Measurements from ENCODE around the gene UBE2H. TPM values are rescaled to one million over a fixed set of nuclear protein-coding genes. Genes with fewer than 3 reads are reported as not detected.

UBE2H gene
- polyA plus RNA-seq, 4 donors: 15.0 to 38.8 (median 18.6) TPM

GRCh38 chr7:129884495-129884894 is 68.3 kb downstream of the UBE2H start:
- Histone ChIP-seq H3K36me3 (ENCODE audit: control insufficient read depth in 3 of 3, insufficient read depth in 2 of 3, low read depth in 1 of 3, low read length in 3 of 3) (peaks cover 0 to 8% (median 3%) of the 10 kb centered on the region in 3 donors), H3K4me3 (ENCODE audit: low read depth in 1 of 3, low read length in 3 of 3) (no peak overlapping the region), H3K27ac (ENCODE audit: low read depth in 1 of 3, low read length in 2 of 3) (no peak overlapping the region), H3K4me1 (ENCODE audit: control insufficient read depth in 3 of 3, insufficient read depth in 2 of 3, low read depth in 1 of 3, low read length in 2 of 3) (no peaks in the 10 kb centered on the region), H3K27me3 (ENCODE audit: control insufficient read depth in 3 of 3, insufficient read depth in 3 of 3, low read length in 3 of 3) (no peaks in the 10 kb centered on the region), H3K9me3 (ENCODE audit: control insufficient read depth in 2 of 2, insufficient read depth in 1 of 2, low read depth in 1 of 2, low read length in 1 of 2) (no peaks in the 10 kb centered on the region)
- DNase-seq: no peak
- WGBS, 3 donors: 94 to 98% (median 94%) methylated on average over 5 of the region's 5 CpGs
- FAIRE-seq: no peak

GRCh38 chr7:129883151-129883550 is 69.6 kb downstream of the UBE2H start:
- no peak for DNase-seq
- H3K36me3 ChIP-seq (ENCODE audit: control insufficient read depth in 3 of 3, insufficient read depth in 2 of 3, low read depth in 1 of 3, low read length in 3 of 3): peaks cover 0 to 10% (median 5%) of the 10 kb centered on the region in 3 donors
- H3K27ac ChIP-seq (ENCODE audit: low read depth in 1 of 3, low read length in 2 of 3): no peak overlapping the region
- WGBS, 3 donors: 93 to 94% (median 94%) methylated on average over 7 of the region's 7 CpGs
- H3K4me1 ChIP-seq (ENCODE audit: control insufficient read depth in 3 of 3, insufficient read depth in 2 of 3, low read depth in 1 of 3, low read length in 2 of 3): no peaks in the 10 kb centered on the region
- FAIRE-seq: no peak
- H3K4me3 ChIP-seq (ENCODE audit: low read depth in 1 of 3, low read length in 3 of 3): no peak overlapping the region
- no peaks in the 10 kb centered on the region for H3K27me3 ChIP-seq (ENCODE audit: control insufficient read depth in 3 of 3, insufficient read depth in 3 of 3, low read length in 3 of 3)
- no peaks in the 10 kb centered on the region for H3K9me3 ChIP-seq (ENCODE audit: control insufficient read depth in 2 of 2, insufficient read depth in 1 of 2, low read depth in 1 of 2, low read length in 1 of 2)

- 77 to 93% (median 88%) methylated on average over 3 of the region's 3 CpGs for WGBS, 3 donors
- H3K27ac ChIP-seq (ENCODE audit: low read depth in 1 of 3, low read length in 2 of 3): no peak overlapping the region
- peaks cover 0 to 13% (median 5%) of the 10 kb centered on the region in 3 donors for H3K36me3 ChIP-seq (ENCODE audit: control insufficient read depth in 3 of 3, insufficient read depth in 2 of 3, low read depth in 1 of 3, low read length in 3 of 3)
- no peak overlapping the region for H3K4me3 ChIP-seq (ENCODE audit: low read depth in 1 of 3, low read length in 3 of 3)
- H3K27me3 ChIP-seq (ENCODE audit: control insufficient read depth in 3 of 3, insufficient read depth in 3 of 3, low read length in 3 of 3): no peaks in the 10 kb centered on the region
- no peaks in the 10 kb centered on the region for H3K4me1 ChIP-seq (ENCODE audit: control insufficient read depth in 3 of 3, insufficient read depth in 2 of 3, low read depth in 1 of 3, low read length in 2 of 3)
- DNase-seq: no peak
- no peaks in the 10 kb centered on the region for H3K9me3 ChIP-seq (ENCODE audit: control insufficient read depth in 2 of 2, insufficient read depth in 1 of 2, low read depth in 1 of 2, low read length in 1 of 2)
- FAIRE-seq: no peak
Measured at GRCh38 chr7:129882531-129882930, 70.2 kb downstream of the UBE2H start.

DNA sequence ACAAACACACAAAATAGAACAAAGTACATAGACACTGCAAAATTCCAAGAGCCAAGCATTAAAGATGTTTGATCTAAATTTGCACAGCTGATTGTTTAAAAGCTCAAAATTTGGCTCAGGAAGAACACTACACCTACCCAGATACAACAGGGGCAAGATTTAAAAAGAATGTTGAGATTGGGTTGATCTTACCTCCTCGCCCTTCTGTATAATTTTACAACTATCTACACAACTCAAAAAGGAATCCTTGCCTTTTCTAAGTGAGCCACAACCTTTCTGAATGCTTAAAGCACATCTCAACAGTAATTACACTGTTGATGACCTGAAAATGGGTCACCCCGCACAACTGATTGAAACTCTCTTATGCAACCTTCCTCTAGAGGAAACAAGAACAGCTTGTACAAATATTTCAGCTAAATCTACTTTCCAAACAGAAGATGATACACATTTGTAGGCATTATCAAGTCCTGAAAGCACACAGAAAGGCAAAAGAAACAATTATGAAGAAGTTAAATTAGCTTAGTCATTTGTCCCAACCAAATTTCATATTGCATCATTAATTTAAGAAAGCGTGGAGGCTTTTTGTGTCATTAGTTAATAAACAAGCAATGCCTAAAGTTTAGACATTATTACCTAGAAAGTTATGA is 75.5 kb downstream of the UBE2H start:
- WGBS, 3 donors: 86 to 91% (median 87%) methylated on average over 3 of the region's 3 CpGs
- Histone ChIP-seq H3K4me3 (ENCODE audit: low read depth in 1 of 3, low read length in 3 of 3) (no peak overlapping the region), H3K27ac (ENCODE audit: low read depth in 1 of 3, low read length in 2 of 3) (no peak overlapping the region), H3K9me3 (ENCODE audit: control insufficient read depth in 2 of 2, insufficient read depth in 1 of 2, low read depth in 1 of 2, low read length in 1 of 2) (no peaks in the 10 kb centered on the region), H3K27me3 (ENCODE audit: control insufficient read depth in 3 of 3, insufficient read depth in 3 of 3, low read length in 3 of 3) (no peaks in the 10 kb centered on the region), H3K4me1 (ENCODE audit: control insufficient read depth in 3 of 3, insufficient read depth in 2 of 3, low read depth in 1 of 3, low read length in 2 of 3) (no peaks in the 10 kb centered on the region), H3K36me3 (ENCODE audit: control insufficient read depth in 3 of 3, insufficient read depth in 2 of 3, low read depth in 1 of 3, low read length in 3 of 3) (peaks cover 2 to 11% (median 3%) of the 10 kb centered on the region in 3 donors)
- FAIRE-seq (no peak), DNase-seq (no peak)

DNA sequence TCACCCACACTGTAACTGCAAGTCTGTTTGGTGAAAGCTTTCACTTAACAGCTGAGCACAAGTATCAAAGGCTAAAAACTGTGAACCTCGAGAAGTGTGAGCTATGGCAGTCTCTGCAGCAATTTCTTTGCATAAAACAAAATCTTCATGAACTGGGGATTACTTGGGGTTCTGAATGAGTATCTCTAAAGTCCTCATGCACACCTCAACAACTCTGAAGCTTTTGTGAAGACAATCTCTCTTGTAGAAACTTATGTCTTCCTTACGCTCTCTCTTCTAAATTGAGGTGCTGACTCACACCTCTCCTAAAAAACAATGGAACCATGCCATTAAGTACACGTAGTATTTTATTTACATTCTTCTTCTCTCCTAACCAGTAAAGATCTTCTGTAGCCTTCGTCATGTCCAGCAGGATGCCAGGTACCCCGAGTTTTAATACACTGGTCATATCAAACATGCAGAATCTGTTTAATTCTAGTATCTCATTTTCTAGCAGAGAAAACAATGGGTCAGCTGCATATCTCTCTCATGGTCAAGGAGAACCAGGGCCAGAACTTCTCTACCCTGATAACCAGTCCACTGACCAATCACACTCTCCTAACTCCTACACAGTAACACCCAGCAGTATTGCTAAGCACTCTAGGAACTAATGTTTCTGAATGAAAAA is 76.9 kb downstream of the UBE2H start:
- Histone ChIP-seq H3K27me3 (ENCODE audit: control insufficient read depth in 3 of 3, insufficient read depth in 3 of 3, low read length in 3 of 3) (no peaks in the 10 kb centered on the region), H3K36me3 (ENCODE audit: control insufficient read depth in 3 of 3, insufficient read depth in 2 of 3, low read depth in 1 of 3, low read length in 3 of 3) (peaks cover 2 to 18% (median 3%) of the 10 kb centered on the region in 3 donors), H3K4me3 (ENCODE audit: low read depth in 1 of 3, low read length in 3 of 3) (no peak overlapping the region), H3K4me1 (ENCODE audit: control insufficient read depth in 3 of 3, insufficient read depth in 2 of 3, low read depth in 1 of 3, low read length in 2 of 3) (no peaks in the 10 kb centered on the region), H3K9me3 (ENCODE audit: control insufficient read depth in 2 of 2, insufficient read depth in 1 of 2, low read depth in 1 of 2, low read length in 1 of 2) (no peaks in the 10 kb centered on the region), H3K27ac (ENCODE audit: low read depth in 1 of 3, low read length in 2 of 3) (no peak overlapping the region)
- FAIRE-seq (no peak), DNase-seq (no peak)
- WGBS, 3 donors: 63 to 73% (median 64%) methylated on average over 5 of the region's 5 CpGs

GRCh38 chr7:129875160-129875559 is 77.6 kb downstream of the UBE2H start:
- no peak for DNase-seq
- H3K9me3 ChIP-seq (ENCODE audit: control insufficient read depth in 2 of 2, insufficient read depth in 1 of 2, low read depth in 1 of 2, low read length in 1 of 2): no peaks in the 10 kb centered on the region
- no peak for FAIRE-seq
- H3K27ac ChIP-seq (ENCODE audit: low read depth in 1 of 3, low read length in 2 of 3): no peak overlapping the region
- no peaks in the 10 kb centered on the region for H3K4me1 ChIP-seq (ENCODE audit: control insufficient read depth in 3 of 3, insufficient read depth in 2 of 3, low read depth in 1 of 3, low read length in 2 of 3)
- H3K4me3 ChIP-seq (ENCODE audit: low read depth in 1 of 3, low read length in 3 of 3): no peak overlapping the region
- H3K27me3 ChIP-seq (ENCODE audit: control insufficient read depth in 3 of 3, insufficient read depth in 3 of 3, low read length in 3 of 3): no peaks in the 10 kb centered on the region
- 69 to 86% (median 81%) methylated on average over 2 of the region's 2 CpGs for WGBS, 3 donors
- peaks cover 3 to 24% (median 8%) of the 10 kb centered on the region in 3 donors for H3K36me3 ChIP-seq (ENCODE audit: control insufficient read depth in 3 of 3, insufficient read depth in 2 of 3, low read depth in 1 of 3, low read length in 3 of 3)

GRCh38 chr7:129874722-129875121 is 78.0 kb downstream of the UBE2H start:
- FAIRE-seq (no peak), DNase-seq (no peak)
- Histone ChIP-seq H3K27me3 (ENCODE audit: control insufficient read depth in 3 of 3, insufficient read depth in 3 of 3, low read length in 3 of 3) (no peaks in the 10 kb centered on the region), H3K9me3 (ENCODE audit: control insufficient read depth in 2 of 2, insufficient read depth in 1 of 2, low read depth in 1 of 2, low read length in 1 of 2) (no peaks in the 10 kb centered on the region), H3K36me3 (ENCODE audit: control insufficient read depth in 3 of 3, insufficient read depth in 2 of 3, low read depth in 1 of 3, low read length in 3 of 3) (peaks cover 3 to 26% (median 8%) of the 10 kb centered on the region in 3 donors), H3K4me1 (ENCODE audit: control insufficient read depth in 3 of 3, insufficient read depth in 2 of 3, low read depth in 1 of 3, low read length in 2 of 3) (no peaks in the 10 kb centered on the region), H3K27ac (ENCODE audit: low read depth in 1 of 3, low read length in 2 of 3) (no peak overlapping the region), H3K4me3 (ENCODE audit: low read depth in 1 of 3, low read length in 3 of 3) (no peak overlapping the region)
- WGBS, 3 donors: 83 to 89% (median 88%) methylated on average over 4 of the region's 4 CpGs

DNA sequence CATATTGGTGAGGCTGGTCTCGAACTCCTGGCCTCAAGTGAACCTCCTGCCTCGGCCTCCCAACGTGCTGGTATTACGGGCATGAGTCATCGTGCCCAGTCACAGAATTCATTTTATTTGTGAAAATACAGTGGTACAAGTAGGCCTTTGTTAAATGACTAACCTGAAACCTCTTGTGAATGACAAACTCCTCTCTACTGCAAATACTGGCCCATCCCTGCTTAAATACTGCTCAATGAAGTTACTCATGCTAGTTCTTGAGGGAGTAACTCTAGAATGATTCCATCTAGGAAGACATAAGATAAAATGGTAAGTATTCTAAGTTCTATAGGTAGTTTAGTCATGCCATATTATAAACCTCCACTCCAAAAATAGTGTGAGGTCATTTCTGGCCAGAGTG is 80.7 kb downstream of the UBE2H start:
- H3K27me3 ChIP-seq (ENCODE audit: control insufficient read depth in 3 of 3, insufficient read depth in 3 of 3, low read length in 3 of 3): no peaks in the 10 kb centered on the region
- no peak overlapping the region for H3K4me3 ChIP-seq (ENCODE audit: low read depth in 1 of 3, low read length in 3 of 3)
- no peaks in the 10 kb centered on the region for H3K9me3 ChIP-seq (ENCODE audit: control insufficient read depth in 2 of 2, insufficient read depth in 1 of 2, low read depth in 1 of 2, low read length in 1 of 2)
- peaks cover 3 to 23% (median 8%) of the 10 kb centered on the region in 3 donors for H3K36me3 ChIP-seq (ENCODE audit: control insufficient read depth in 3 of 3, insufficient read depth in 2 of 3, low read depth in 1 of 3, low read length in 3 of 3)
- FAIRE-seq: no peak
- WGBS, 3 donors: 96 to 98% (median 98%) methylated on average over 5 of the region's 5 CpGs
- no peaks in the 10 kb centered on the region for H3K4me1 ChIP-seq (ENCODE audit: control insufficient read depth in 3 of 3, insufficient read depth in 2 of 3, low read depth in 1 of 3, low read length in 2 of 3)
- H3K27ac ChIP-seq (ENCODE audit: low read depth in 1 of 3, low read length in 2 of 3): no peak overlapping the region
- DNase-seq: no peak

Data from small intestine (tissue), 7 donors.